Parietal lobe (tissue), 1 donor: ENCODE measurements around the gene PGM2. TPM values are rescaled to one million over a fixed set of nuclear protein-coding genes. Genes with fewer than 3 reads are reported as not detected.

Source experiments
- total RNA-seq: library from RNA; depleted of rRNA; stranded (reverse); fragments of >200 nt; gene quantifications from one replicate; pipeline ENCODE4 v1.2.3, GENCODE V29; 2014

PGM2 gene
- total RNA-seq: 18.5 TPM

GRCh38 chr4:37826295-37827029 lies at the start of gene PGM2:
TSS of gene PGM2 (plus strand) at chr4:37826686. CDS start at chr4:37826733, 47 bp downstream.

GRCh38 chr4:37890801-37891259 lies 64.3 kb downstream of the PGM2 start, which contains the start of gene TBC1D1:
TSS of gene TBC1D1 (plus strand) at chr4:37891084. CDS start at chr4:37902096, 11,012 bp downstream.

Other genes starting within 250 kb of the PGM2 start
- gene RELL1, start 140.3 kb upstream of the PGM2 start, total RNA-seq: 26.6 TPM
- gene TBC1D1, start 64.4 kb downstream of the PGM2 start, total RNA-seq: 79.2 TPM
- gene PTTG2, start 133.7 kb downstream of the PGM2 start, total RNA-seq: not detected